ENCODE measurements around the gene GARNL3.

Gene GARNL3

GRCh38 chr9:127264462-127265219, at the start of gene GARNL3:
GARNL3 (plus strand) TSS chr9:127264774; CDS start chr9:127264878, 104 bp downstream.
- H3K9me3 ChIP-seq (ENCODE audit: control insufficient read depth in 2 of 2, low read length in 2 of 2): no peaks in the 10 kb centered on the region
- no peak within 1 kb of the TSS for H3K27ac ChIP-seq (ENCODE audit: low read length)
- H3K4me3 ChIP-seq (ENCODE audit: low read length in 2 of 2): peak within 1 kb of the TSS; percentile 29 to 36
- peak within 1 kb of the TSS in 1 of 2 donors; percentile 46 for H3K9ac ChIP-seq (ENCODE audit: low read length in 2 of 2)
- H3K27me3 ChIP-seq (ENCODE audit: control insufficient read depth in 1 of 2, insufficient read depth in 2 of 2, low read length in 2 of 2): no peaks in the 10 kb centered on the region
- H3K36me3 ChIP-seq (ENCODE audit: control insufficient read depth in 2 of 2, insufficient read depth in 2 of 2, low read length in 2 of 2): peaks cover 0 to 2% of the 10 kb centered on the region in 2 donors
- peaks cover 9% of the 10 kb centered on the region for H3K4me1 ChIP-seq (ENCODE audit: control insufficient read depth, insufficient read depth, low read length)

- H3K27me3 ChIP-seq (ENCODE audit: control insufficient read depth in 1 of 2, insufficient read depth in 2 of 2, low read length in 2 of 2): no peaks in the 10 kb centered on the region
- H3K27ac ChIP-seq (ENCODE audit: low read length): no peak overlapping the region
- H3K4me1 ChIP-seq (ENCODE audit: control insufficient read depth, insufficient read depth, low read length): peaks cover 6% of the 10 kb centered on the region
- no peak overlapping the region for H3K9ac ChIP-seq (ENCODE audit: low read length in 2 of 2)
- no peaks in the 10 kb centered on the region for H3K9me3 ChIP-seq (ENCODE audit: control insufficient read depth in 2 of 2, low read length in 2 of 2)
- no peak overlapping the region for H3K4me3 ChIP-seq (ENCODE audit: low read length in 2 of 2)
- peaks cover 0 to 2% of the 10 kb centered on the region in 2 donors for H3K36me3 ChIP-seq (ENCODE audit: control insufficient read depth in 2 of 2, insufficient read depth in 2 of 2, low read length in 2 of 2)
These were observed 49.0 kb upstream of the GARNL3 start for GRCh38 chr9:127215268-127216209.

- peaks cover 6% of the 10 kb centered on the region for H3K4me1 ChIP-seq (ENCODE audit: control insufficient read depth, insufficient read depth, low read length)
These were observed 48.2 kb upstream of the GARNL3 start for GRCh38 chr9:127216210-127216887.

GRCh38 chr9:127216888-127217217, 47.7 kb upstream of the GARNL3 start:
- peaks cover 0 to 2% of the 10 kb centered on the region in 2 donors for H3K36me3 ChIP-seq (ENCODE audit: control insufficient read depth in 2 of 2, insufficient read depth in 2 of 2, low read length in 2 of 2)
- H3K9me3 ChIP-seq (ENCODE audit: control insufficient read depth in 2 of 2, low read length in 2 of 2): no peaks in the 10 kb centered on the region
- peaks cover 6% of the 10 kb centered on the region for H3K4me1 ChIP-seq (ENCODE audit: control insufficient read depth, insufficient read depth, low read length)
- no peak overlapping the region for H3K9ac ChIP-seq (ENCODE audit: low read length in 2 of 2)
- H3K27ac ChIP-seq (ENCODE audit: low read length): no peak overlapping the region
- no peaks in the 10 kb centered on the region for H3K27me3 ChIP-seq (ENCODE audit: control insufficient read depth in 1 of 2, insufficient read depth in 2 of 2, low read length in 2 of 2)
- H3K4me3 ChIP-seq (ENCODE audit: low read length in 2 of 2): no peak overlapping the region

More at GRCh38 chr9:127216210-127216887, 48.2 kb upstream of the GARNL3 start:
- Histone ChIP-seq H3K9me3 (ENCODE audit: control insufficient read depth in 2 of 2, low read length in 2 of 2) (no peaks in the 10 kb centered on the region), H3K9ac (ENCODE audit: low read length in 2 of 2) (no peak overlapping the region), H3K27me3 (ENCODE audit: control insufficient read depth in 1 of 2, insufficient read depth in 2 of 2, low read length in 2 of 2) (no peaks in the 10 kb centered on the region), H3K36me3 (ENCODE audit: control insufficient read depth in 2 of 2, insufficient read depth in 2 of 2, low read length in 2 of 2) (peaks cover 0 to 2% of the 10 kb centered on the region in 2 donors), H3K27ac (ENCODE audit: low read length) (no peak overlapping the region), H3K4me3 (ENCODE audit: low read length in 2 of 2) (no peak overlapping the region)

- peaks cover 9% of the 10 kb centered on the region for H3K4me1 ChIP-seq (ENCODE audit: control insufficient read depth, insufficient read depth, low read length)
- H3K9ac ChIP-seq (ENCODE audit: low read length in 2 of 2): no peak overlapping the region
- no peaks in the 10 kb centered on the region for H3K36me3 ChIP-seq (ENCODE audit: control insufficient read depth in 2 of 2, insufficient read depth in 2 of 2, low read length in 2 of 2)
- no peak overlapping the region for H3K4me3 ChIP-seq (ENCODE audit: low read length in 2 of 2)
- no peaks in the 10 kb centered on the region for H3K9me3 ChIP-seq (ENCODE audit: control insufficient read depth in 2 of 2, low read length in 2 of 2)
- H3K27me3 ChIP-seq (ENCODE audit: control insufficient read depth in 1 of 2, insufficient read depth in 2 of 2, low read length in 2 of 2): no peaks in the 10 kb centered on the region
- no peak overlapping the region for H3K27ac ChIP-seq (ENCODE audit: low read length)
These were observed 45.8 kb upstream of the GARNL3 start for GRCh38 chr9:127218818-127219217.

- Histone ChIP-seq H3K36me3 (ENCODE audit: control insufficient read depth in 2 of 2, insufficient read depth in 2 of 2, low read length in 2 of 2) (no peaks in the 10 kb centered on the region), H3K9ac (ENCODE audit: low read length in 2 of 2) (no peak overlapping the region), H3K4me3 (ENCODE audit: low read length in 2 of 2) (no peak overlapping the region), H3K4me1 (ENCODE audit: control insufficient read depth, insufficient read depth, low read length) (peaks cover 15% of the 10 kb centered on the region), H3K27me3 (ENCODE audit: control insufficient read depth in 1 of 2, insufficient read depth in 2 of 2, low read length in 2 of 2) (no peaks in the 10 kb centered on the region), H3K27ac (ENCODE audit: low read length) (no peak overlapping the region), H3K9me3 (ENCODE audit: control insufficient read depth in 2 of 2, low read length in 2 of 2) (no peaks in the 10 kb centered on the region)
These were observed 45.1 kb upstream of the GARNL3 start for GRCh38 chr9:127219520-127219919.

- H3K27ac ChIP-seq (ENCODE audit: low read length): no peak overlapping the region
- H3K36me3 ChIP-seq (ENCODE audit: control insufficient read depth in 2 of 2, insufficient read depth in 2 of 2, low read length in 2 of 2): no peaks in the 10 kb centered on the region
These were observed 42.9 kb upstream of the GARNL3 start for GRCh38 chr9:127221695-127222094.

GRCh38 chr9:127222388-127223095, 42.0 kb upstream of the GARNL3 start:
- no peak overlapping the region for H3K27ac ChIP-seq (ENCODE audit: low read length)
- H3K9me3 ChIP-seq (ENCODE audit: control insufficient read depth in 2 of 2, low read length in 2 of 2): no peaks in the 10 kb centered on the region
- peaks cover 19% of the 10 kb centered on the region for H3K4me1 ChIP-seq (ENCODE audit: control insufficient read depth, insufficient read depth, low read length)
- no peak overlapping the region for H3K4me3 ChIP-seq (ENCODE audit: low read length in 2 of 2)
- H3K36me3 ChIP-seq (ENCODE audit: control insufficient read depth in 2 of 2, insufficient read depth in 2 of 2, low read length in 2 of 2): no peaks in the 10 kb centered on the region
- H3K27me3 ChIP-seq (ENCODE audit: control insufficient read depth in 1 of 2, insufficient read depth in 2 of 2, low read length in 2 of 2): no peaks in the 10 kb centered on the region
- H3K9ac ChIP-seq (ENCODE audit: low read length in 2 of 2): no peak overlapping the region

More at GRCh38 chr9:127221695-127222094, 42.9 kb upstream of the GARNL3 start:
- Histone ChIP-seq H3K9ac (ENCODE audit: low read length in 2 of 2) (no peak overlapping the region), H3K4me1 (ENCODE audit: control insufficient read depth, insufficient read depth, low read length) (peaks cover 19% of the 10 kb centered on the region), H3K27me3 (ENCODE audit: control insufficient read depth in 1 of 2, insufficient read depth in 2 of 2, low read length in 2 of 2) (no peaks in the 10 kb centered on the region), H3K9me3 (ENCODE audit: control insufficient read depth in 2 of 2, low read length in 2 of 2) (no peaks in the 10 kb centered on the region), H3K4me3 (ENCODE audit: low read length in 2 of 2) (no peak overlapping the region)

GRCh38 chr9:127223266-127223665, 41.3 kb upstream of the GARNL3 start:
- H3K27me3 ChIP-seq (ENCODE audit: control insufficient read depth in 1 of 2, insufficient read depth in 2 of 2, low read length in 2 of 2): no peaks in the 10 kb centered on the region
- peaks cover 19% of the 10 kb centered on the region for H3K4me1 ChIP-seq (ENCODE audit: control insufficient read depth, insufficient read depth, low read length)
- H3K9ac ChIP-seq (ENCODE audit: low read length in 2 of 2): no peak overlapping the region
- H3K27ac ChIP-seq (ENCODE audit: low read length): peak overlapping the region; percentile 24
- H3K36me3 ChIP-seq (ENCODE audit: control insufficient read depth in 2 of 2, insufficient read depth in 2 of 2, low read length in 2 of 2): no peaks in the 10 kb centered on the region
- H3K9me3 ChIP-seq (ENCODE audit: control insufficient read depth in 2 of 2, low read length in 2 of 2): no peaks in the 10 kb centered on the region
- H3K4me3 ChIP-seq (ENCODE audit: low read length in 2 of 2): no peak overlapping the region

- Histone ChIP-seq H3K27me3 (ENCODE audit: control insufficient read depth in 1 of 2, insufficient read depth in 2 of 2, low read length in 2 of 2) (no peaks in the 10 kb centered on the region), H3K36me3 (ENCODE audit: control insufficient read depth in 2 of 2, insufficient read depth in 2 of 2, low read length in 2 of 2) (no peaks in the 10 kb centered on the region), H3K4me1 (ENCODE audit: control insufficient read depth, insufficient read depth, low read length) (peaks cover 19% of the 10 kb centered on the region), H3K9ac (ENCODE audit: low read length in 2 of 2) (no peak overlapping the region), H3K9me3 (ENCODE audit: control insufficient read depth in 2 of 2, low read length in 2 of 2) (no peaks in the 10 kb centered on the region), H3K4me3 (ENCODE audit: low read length in 2 of 2) (peak overlapping the region; percentile 54 to 81), H3K27ac (ENCODE audit: low read length) (peak overlapping the region; percentile 24)
These were observed 40.8 kb upstream of the GARNL3 start for GRCh38 chr9:127223810-127224177.
